Caco-2 (cell line): ENCODE data around the gene ZNF358. TPM values are rescaled to one million over a fixed set of nuclear protein-coding genes. Genes with fewer than 3 reads are reported as not detected.
A peak's percentile ranks its signal among the peaks of the same experiment; 100 is the strongest.

Experiments used
- Bru-seq: library from RNA; stranded (reverse); fragments of 400-500 nt; gene quantifications from one replicate; lab custom pipeline; 2021; lab: Mats Ljungman, UMichigan
- BruChase-seq, 2 experiments: library from RNA; stranded (reverse); fragments of 400-500 nt; gene quantifications; one replicate each; lab custom pipeline; 2021; lab: Mats Ljungman, UMichigan
- BruUV-seq: library from RNA; stranded (reverse); fragments of 400-500 nt; replicated peaks from 2 replicates; lab custom pipeline; 2021; lab: Mats Ljungman, UMichigan
- CTCF ChIA-PET: fragments of 300-600 bp; sonication (Branson Sonifier 250); formaldehyde crosslinking; loops from one replicate; lab custom pipeline; 2022; ENCODE audit warnings: antibody characterized with exemption; lab: Charles Lee
- POLR2A ChIA-PET: fragments of 300-600 bp; sonication (Branson Sonifier 250); formaldehyde crosslinking; loops from one replicate; lab custom pipeline; 2022; ENCODE audit warnings: antibody characterized with exemption; lab: Charles Lee
- DNase-seq, 2 experiments: peaks; one replicate each; pipeline versions ENCODE4 v3.0.0 to v3.0.0-alpha.2; 2020 to 2022
- H3K27me3 ChIP-seq: replicated peaks from 2 replicates; pipeline ENCODE4 v1.6.0; 2011; ENCODE audit warnings: low read length; ENCODE audit not compliant: control insufficient read depth, insufficient read depth
- H3K36me3 ChIP-seq: 2 replicates; pipeline ENCODE4 v1.5.1; 2011; ENCODE audit warnings: low read length; ENCODE audit not compliant: control insufficient read depth, insufficient read depth
- H3K4me1 ChIP-seq: fragments of 250-450 bp; sonication (Bioruptor Pico); 2 replicates; pipeline ENCODE4 v1.5.1; 2020; ENCODE audit warnings: mild to moderate bottlenecking
- H3K4me3 ChIP-seq: 2 replicates; pipeline ENCODE4 v1.5.1; 2011; ENCODE audit warnings: low read depth, mild to moderate bottlenecking, control low read depth, low read length
- H3K9me3 ChIP-seq: fragments of 250-450 bp; sonication (Bioruptor Pico); 2 replicates; pipeline ENCODE4 v1.5.1; 2020; ENCODE audit warnings: mild to moderate bottlenecking, moderate library complexity
- H3K27ac Mint-ChIP-seq: one replicate; pipeline ENCODE4 v1.8.0; 2022; ENCODE audit warnings: mixed read lengths; ENCODE audit not compliant: unreplicated experiment
- H3K27me3 Mint-ChIP-seq: one replicate; pipeline ENCODE4 v1.8.0; 2022; ENCODE audit warnings: mixed read lengths; ENCODE audit not compliant: insufficient read depth, unreplicated experiment
- H3K36me3 Mint-ChIP-seq: one replicate; pipeline ENCODE4 v1.8.0; 2022; ENCODE audit warnings: mild to moderate bottlenecking, mixed read lengths; ENCODE audit not compliant: insufficient read depth, unreplicated experiment
- H3K4me1 Mint-ChIP-seq: one replicate; pipeline ENCODE4 v1.8.0; 2022; ENCODE audit warnings: low read depth, mixed read lengths; ENCODE audit not compliant: unreplicated experiment
- H3K4me3 Mint-ChIP-seq: one replicate; pipeline ENCODE4 v1.8.0; 2022; ENCODE audit warnings: mild to moderate bottlenecking, moderate library complexity, mixed read lengths; ENCODE audit not compliant: unreplicated experiment
- H3K9me3 Mint-ChIP-seq: one replicate; pipeline ENCODE4 v1.8.0; 2022; ENCODE audit warnings: mixed read lengths; ENCODE audit not compliant: unreplicated experiment
- CTCF ChIP-seq, 2 experiments: fragments of 200-600 bp in 1 of 2; IDR thresholded peaks; 1 replicate in 1 of 2; 2 replicates in 1 of 2; pipeline versions ENCODE4 v1.5.1 to v1.8.0; 2011 to 2022; ENCODE audit warnings: antibody characterized with exemption in 1 of 2, control low read depth in 1 of 2, inconsistent platforms in 1 of 2, low read depth in 1 of 2, low read length in 1 of 2, mild to moderate bottlenecking in 1 of 2, moderate library complexity in 1 of 2; ENCODE audit not compliant: insufficient read depth in 1 of 2, severe bottlenecking in 1 of 2, unreplicated experiment in 1 of 2
- intact Hi-C: fragments of 100-400 bp; cut with micrococcal nuclease; formaldehyde crosslinking; loops from one replicate; pipeline ENCODE4 v1.10.0; 2022; ENCODE audit not compliant: unreplicated experiment
- long read RNA-seq: library from polyadenylated mRNA; stranded (forward); transcript quantifications from one replicate; pipeline ENCODE4 v2.0.0, GENCODE V29; 2022
- total RNA-seq: library from RNA; stranded (reverse); gene quantifications from 2 replicates; pipeline ENCODE4 v1.2.3, GENCODE V29; 2022

Gene ZNF358
- total RNA-seq, result 29.4 TPM in 2 replicates
- percentile 43 among the genes with signal in this experiment for Bru-seq, nascent RNA
- BruChase-seq, experiment 1, labeled RNA remaining after a 2-hour chase, result percentile 54 among the genes with signal in this experiment
- percentile 76 among the genes with signal in this experiment for BruChase-seq, experiment 2, labeled RNA remaining after a 6-hour chase
- long read RNA-seq, transcript ZNF358-202 (2 exons, 1,954 nt), result major isoform, 30 of 45 reads
- long read RNA-seq, partial matches to known transcripts, result 12 of 45 reads
- long read RNA-seq, other reads (novel, unspliced or antisense), result 3 of 45 reads

DNA sequence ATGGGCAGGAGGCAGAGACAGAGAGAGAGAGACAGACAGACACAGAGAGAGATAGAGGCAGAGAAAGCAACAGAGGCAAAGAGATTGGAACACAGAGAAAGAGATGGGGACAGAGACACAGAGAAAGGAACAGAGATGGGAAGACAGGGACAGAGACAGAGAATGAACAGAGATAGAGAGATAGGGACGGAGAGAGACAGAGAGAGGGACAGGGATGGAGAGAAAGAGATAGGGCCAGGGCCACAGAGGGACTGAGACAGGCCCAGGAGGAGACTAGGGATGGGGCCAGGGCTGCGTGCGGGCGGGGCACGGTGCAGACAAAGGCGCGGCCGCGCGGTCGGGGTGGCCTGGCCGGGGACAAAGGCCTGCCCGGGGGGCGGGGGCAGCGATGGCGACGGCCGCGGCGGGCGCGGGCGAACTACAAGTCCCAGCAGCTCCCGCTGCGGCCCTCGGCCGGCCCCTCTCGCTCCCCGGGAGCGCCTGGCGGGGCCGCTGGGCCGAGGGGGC is at the start of gene ZNF358:
ZNF358 (plus strand) TSS at position 459 of the 507 bp plus-strand sequence. CDS start 3,140 bp downstream, outside the sequence.
- peak; percentile 79 to 85 for DNase-seq

GRCh38 chr19:7467009-7467989 is 48.6 kb upstream of the ZNF358 start:
- no TSS peak for BruUV-seq
- POLR2A ChIA-PET, result no interaction called here

More for the DNA sequence above, at the start of gene ZNF358:
- Histone ChIP-seq H3K4me3 (peak within 1 kb of the TSS; percentile 75), H3K27me3 (no peaks in the 10 kb centered on the region), H3K36me3 (peaks cover 1% of the 10 kb centered on the region; the same call in 1 of the 2 replicates), H3K4me1 (peaks cover 5% of the 10 kb centered on the region; the same call in 1 of the 2 replicates), H3K9me3 (no peaks in the 10 kb centered on the region)
- ChIA-PET CTCF (no interaction called here), POLR2A (interaction anchor here (0.6 to 0.9 kb wide), 2 partner anchors 9 to 91 kb away, joined by 3 to 6 read pairs; no protein-coding TSS in a partner anchor)
- no TSS peak for BruUV-seq
- Mint-ChIP-seq H3K27me3 (no peaks in the 10 kb centered on the region), H3K9me3 (no peaks in the 10 kb centered on the region), H3K36me3 (peaks cover 11% of the 10 kb centered on the region), H3K27ac (peak within 1 kb of the TSS; percentile 40), H3K4me3 (peak within 1 kb of the TSS; percentile 74), H3K4me1 (peaks cover 8% of the 10 kb centered on the region)
- intact Hi-C loops, result loop anchor here (10.0 kb wide), 1 partner anchor 121 kb away; no protein-coding TSS in a partner anchor
- no peak for TF ChIP-seq CTCF (IDR thresholded peaks at IDR 0.05; ENCODE audit: insufficient read depth in 1 of 2, low read depth in 1 of 2, low read length in 1 of 2, severe bottlenecking in 1 of 2, unreplicated experiment in 1 of 2)

More at GRCh38 chr19:7467009-7467989, 48.6 kb upstream of the ZNF358 start:
- Mint-ChIP-seq H3K27me3 (no peaks in the 10 kb centered on the region), H3K27ac (no peak overlapping the region), H3K4me3 (no peak overlapping the region), H3K4me1 (no peaks in the 10 kb centered on the region), H3K36me3 (peaks cover 45% of the 10 kb centered on the region), H3K9me3 (no peaks in the 10 kb centered on the region)
- no peak for TF ChIP-seq CTCF (IDR thresholded peaks at IDR 0.05; ENCODE audit: insufficient read depth in 1 of 2, low read depth in 1 of 2, low read length in 1 of 2, severe bottlenecking in 1 of 2, unreplicated experiment in 1 of 2)
- intact Hi-C loops, result no loop called here
- Histone ChIP-seq H3K27me3 (no peaks in the 10 kb centered on the region), H3K9me3 (no peaks in the 10 kb centered on the region), H3K4me3 (no peak overlapping the region), H3K4me1 (no peaks in the 10 kb centered on the region), H3K36me3 (peaks cover 5% of the 10 kb centered on the region)
- CTCF ChIA-PET, result no interaction called here
- no peak for DNase-seq
